Gastroesophageal sphincter (tissue), 3 donors: Measurements from ENCODE around the gene MYEF2.

ENCODE experiments used
- CTCF ChIP-seq, 4 experiments: fragments of 200-600 bp in 2 of 4; fragments of 450-650 bp in 2 of 4; sonication (generic) in 1 of 4; IDR thresholded peaks; one replicate each; pipeline ENCODE4 v1.5.1; 2017 to 2019; ENCODE audit warnings: antibody characterized with exemption in 4 of 4, mild to moderate bottlenecking in 2 of 4, moderate library complexity in 2 of 4
- POLR2A ChIP-seq, 2 donors: fragments of 450-650 bp; IDR thresholded peaks; one replicate each; pipeline ENCODE4 v1.6.1; 2017; ENCODE audit warnings: antibody characterized with exemption in 2 of 2, mild to moderate bottlenecking in 2 of 2, moderate library complexity in 1 of 2
- POLR2AphosphoS5 ChIP-seq: sonication (generic); formaldehyde crosslinking; IDR thresholded peaks from one replicate; pipeline ENCODE4 v1.6.1; 2017; ENCODE audit warnings: antibody characterized with exemption

- TF ChIP-seq POLR2A (IDR thresholded peaks at IDR 0.05) (no peak), CTCF (IDR thresholded peaks at IDR 0.05) (no peak), POLR2AphosphoS5 (no peak)
Measured at GRCh38 chr15:48126667-48127355, 51.3 kb downstream of the MYEF2 start.
